ENCODE measurements around the gene MCF2L2. TPM values are rescaled to one million over a fixed set of nuclear protein-coding genes. Genes with fewer than 3 reads are reported as not detected.

MCF2L2 gene
- total and polyA plus RNA-seq, 9 of the 15 experiments (the other 6 are each of a cell fraction or from before 2014, with no cell fraction given) = 0.56 to 4.2 (median 3.0) TPM

- no peak for TF ChIP-seq ZNF398 (CRISPR knock-in tag; IDR thresholded peaks at IDR 0.05)
- TF ChIP-seq ATF2 (CRISPR knock-in tag; IDR thresholded peaks at IDR 0.05) = no peak
- TF ChIP-seq ZNF445 (CRISPR knock-in tag; IDR thresholded peaks at IDR 0.05; ENCODE audit: low read depth) = no peak
- no peak for TF ChIP-seq ZNF121 (CRISPR knock-in tag; conservative IDR thresholded peaks at IDR 0.05)
Observed at GRCh38 chr3:183261151-183261724, 167.2 kb downstream of the MCF2L2 start (continued).

GRCh38 chr3:183260167-183260904 is 168.1 kb downstream of the MCF2L2 start:
- Histone ChIP-seq H3K79me2 (ENCODE audit: control insufficient read depth, insufficient read depth, low read length) (peaks cover 64% of the 10 kb centered on the region), H2AFZ (ENCODE audit: low read depth, low read length) (no peak overlapping the region), H3K4me2 (ENCODE audit: insufficient read depth, low read length) (no peak overlapping the region), H3K36me3 (ENCODE audit: control insufficient read depth, insufficient read depth, low read length) (peaks cover 29% of the 10 kb centered on the region; the same call in 2 of the 3 replicates), H3K9me1 (ENCODE audit: control insufficient read depth, insufficient read depth, low read length) (no peaks in the 10 kb centered on the region), H3K27ac (ENCODE audit: extremely low read depth, low read depth, low read length) (no peak overlapping the region), H3K9ac (ENCODE audit: insufficient read depth in 1 of 2, low read depth in 2 of 2, low read length in 2 of 2) (no peak overlapping the region), H3K4me1 (replicated peaks in 1 of 2; ENCODE audit: control insufficient read depth in 2 of 2, insufficient read depth in 2 of 2, low read length in 2 of 2) (peaks cover 0 to 15% of the 10 kb centered on the region in 2 experiments; a peak in 4 of 5 replicates), H4K20me1 (replicated peaks; ENCODE audit: control insufficient read depth, insufficient read depth, low read length) (no peaks in the 10 kb centered on the region), H3K27me3 (ENCODE audit: control insufficient read depth in 2 of 2, insufficient read depth in 2 of 2, low read length in 2 of 2) (no peaks in the 10 kb centered on the region), H3K4me3 (no peak overlapping the region), H3K9me3 (replicated peaks; ENCODE audit: control insufficient read depth, insufficient read depth, low read depth, low read length) (no peaks in the 10 kb centered on the region)
- ATAC-seq (no peak), DNase-seq (ENCODE audit: extremely low read depth in 1 of 4, low spot score in 3 of 4) (no peak), FAIRE-seq (no peak)
- in situ Hi-C loops (cut with MboI) = no loop called here
- intact Hi-C loops (cut with micrococcal nuclease) = no loop called here
- ChIA-PET CTCF (ENCODE audit: low intra/inter-chr PET ratio) (no interaction called here), POLR2A (interaction anchor here (0.5 to 2.1 kb wide), 6 partner anchors 12 to 601 kb away, joined by 3 to 7 read pairs (median 3); no protein-coding TSS in a partner anchor)
- 66% methylated on average over 7 of the region's 7 CpGs for WGBS (ENCODE audit: insufficient coverage, low coverage, missing lambda C conversion rate)
- BruUV-seq (replicated peaks) = no TSS peak
- no peak for TF ChIP-seq ZNF134 (CRISPR knock-in tag; conservative IDR thresholded peaks at IDR 0.05)
- no peak for TF ChIP-seq CBFA2T3 (IDR thresholded peaks at IDR 0.05)
- no peak for TF ChIP-seq HINFP (tag; conservative IDR thresholded peaks at IDR 0.05; ENCODE audit: low read depth)
- TF ChIP-seq HLTF (IDR thresholded peaks at IDR 0.05) = no peak
- TF ChIP-seq GABPA (tag; conservative IDR thresholded peaks at IDR 0.05; ENCODE audit: low read depth) = no peak
- no peak for TF ChIP-seq MAFF (IDR thresholded peaks at IDR 0.05; ENCODE audit: low read length)
- no peak for TF ChIP-seq ZNF766 (CRISPR knock-in tag; conservative IDR thresholded peaks at IDR 0.05)
- TF ChIP-seq FOXO4 (CRISPR knock-in tag; IDR thresholded peaks at IDR 0.05) = no peak
